Heart right ventricle (tissue), 16 donors: Measurements from ENCODE around the gene SHBG. TPM values are rescaled to one million over a fixed set of nuclear protein-coding genes. Genes with fewer than 3 reads are reported as not detected.
"Not testable (repeated sequence)": the region's sequence is repeated elsewhere in the genome, so short reads cannot be mapped to it uniquely, and the experiment has no call there.

Experiments used
- ATAC-seq, 8 donors: fragments of 200-7000 bp; cut with Tn5 transposase; one replicate each; pipeline ENCODE4 v1.9.1; 2020; ENCODE audit warnings: mild to moderate bottlenecking in 8 of 8, moderate library complexity in 8 of 8, moderate number of reproducible peaks in 1 of 8
- DNase-seq, 2 donors: peaks; one replicate each; pipeline ENCODE4 v3.0.0-alpha.2; 2020
- H3K27ac ChIP-seq, 10 donors: fragments of 200-600 bp; sonication (generic) in 2 of 10; one replicate each; pipeline versions ENCODE4 v1.5.0 to v1.8.0; 2020 to 2022; ENCODE audit warnings: mild to moderate bottlenecking in 3 of 10
- H3K27me3 ChIP-seq, 7 donors: fragments of 200-600 bp; one replicate each; pipeline ENCODE4 v1.8.0; 2021 to 2022; ENCODE audit warnings: mild to moderate bottlenecking in 2 of 7
- H3K36me3 ChIP-seq, 9 donors: fragments of 200-600 bp; sonication (generic) in 1 of 9; one replicate each; pipeline versions ENCODE4 v1.5.0 to v1.8.0; 2020 to 2022; ENCODE audit warnings: mild to moderate bottlenecking in 2 of 9
- H3K4me1 ChIP-seq, 9 donors: fragments of 200-600 bp; sonication (generic) in 1 of 9; one replicate each; pipeline versions ENCODE4 v1.5.0 to v1.8.0; 2020 to 2022; ENCODE audit warnings: mild to moderate bottlenecking in 4 of 9
- H3K4me3 ChIP-seq, 10 donors: fragments of 200-600 bp; sonication (generic) in 2 of 10; one replicate each; pipeline versions ENCODE4 v1.5.0 to v1.8.0; 2020 to 2022; ENCODE audit warnings: mild to moderate bottlenecking in 7 of 10, moderate library complexity in 2 of 10
- H3K9me3 ChIP-seq, 11 donors: fragments of 200-600 bp in 10 of 11; sonication (generic) in 2 of 11; one replicate each; pipeline versions ENCODE4 v1.5.0 to v1.8.0; 2013 to 2022; ENCODE audit warnings: mild to moderate bottlenecking in 2 of 11, control low read depth in 1 of 11, moderate library complexity in 1 of 11
- WGBS, 2 donors: extraction: QIAGEN DNeasy Blood & Tissue Kit; methylation state at CpG; one replicate each; pipeline ENCODE4 v1.1.7; 2013; ENCODE audit warnings: inconsistent platforms in 1 of 2; 5-methylcytosine and 5-hydroxymethylcytosine counted together
- intact Hi-C, 10 donors: fragments of 100-400 bp; cut with DNase I; formaldehyde crosslinking; loops; one replicate each; pipeline versions ENCODE4 v1.11.1 to v1.14.2; 2022
- polyA plus RNA-seq, 2 donors: library from polyadenylated mRNA; stranded (reverse); fragments of 200-250 nt; gene quantifications; one replicate each; pipeline ENCODE4 v1.2.3, GENCODE V29; 2013
- total RNA-seq, 10 donors: library from RNA; stranded (reverse); fragmentation: NEBNext Ultra II Directional in 3 of 10; extraction: Animal tissue kit (Norgen Biotek cat#: 25700) in 3 of 10; gene quantifications; one replicate each; pipeline versions ENCODE4 v1.2.1 to v1.2.4, GENCODE V29; 2021 to 2023
- TF ChIP-seq, protein P1 (sequence below), 9 donors: fragments of 200-600 bp; sonication (generic) in 2 of 9; IDR thresholded peaks; one replicate each; pipeline versions ENCODE4 v1.5.0 to v1.8.0; 2021 to 2022; ENCODE audit warnings: antibody characterized with exemption in 9 of 9, mild to moderate bottlenecking in 5 of 9, moderate library complexity in 1 of 9
- donor health status: Arrhythmogenic right ventricular cardiomyopathy.
- donor health status: ischemic (EF 13 %, LVEDD 7.1; RV severe dilation, severe dysfunction).
- donor health status: healthy with polysubstance abuse.
- donor health status: DM: no; HTN: yes; CAD: no.
- donor health status: DM: no; HTN: no; CAD: no.
- donor health status: ischemic (EF 25% LVEDD 6.9; RV normal size, moderate dysfunction).
- donor health status: ischemic (EF 25% LVEDD 5.7; RV mildly dilated, moderate dysfunction).
- donor health status: healthy.
- donor health status: DM: yes; HTN: yes; CAD: no.
- donor health status: Ischemic cardiomyopathy.
- donor health status: ischemic (EF 35%, LVEDD 5.7; RV mildly dilated, moderate dysfunction).
- donor health status: nonischemic (EF 11% LVEDD 7.7; RV severe dilation, severe dysfunction).
- donor health status: DM: yes; HTN: yes; CAD: no.
- donor health status: PGD.
- donor health status: ischemic (EF 29% LVEDD 5.4; RV normal size, mild dysfunction).
- donor health status: nonischemic (EF 23%, LVEDD 6.1; RV moderate dilation, normal function).

The SHBG gene
- total and polyA plus RNA-seq, 12 donors = 0.19 to 1.3 (median 0.38) TPM; not detected in 3

DNA sequence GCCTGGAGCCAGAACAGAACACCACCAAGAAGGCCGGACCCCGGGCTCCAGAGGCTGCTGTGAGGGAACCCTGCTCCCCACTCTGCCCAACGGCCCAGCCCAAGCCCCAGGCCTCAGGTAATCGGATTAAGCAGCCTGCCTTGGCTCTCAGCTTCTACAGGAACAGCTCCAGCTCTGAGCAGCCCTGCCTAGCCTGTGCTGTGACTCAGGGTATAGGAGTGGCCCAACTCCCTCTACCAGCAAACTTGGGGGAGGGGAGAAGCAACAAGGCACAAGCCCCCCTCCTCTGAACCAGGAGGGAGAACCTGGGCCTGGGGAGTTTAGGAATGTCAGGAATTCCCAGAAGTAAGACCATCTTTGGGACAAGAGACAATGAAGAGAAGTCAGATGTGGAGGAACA is 39.2 kb upstream of the SHBG start:
- peaks cover 4 to 95% (median 45%) of the 10 kb centered on the region in 9 donors for H3K36me3 ChIP-seq
- no peak for ATAC-seq
- TF ChIP-seq, protein P1, sequence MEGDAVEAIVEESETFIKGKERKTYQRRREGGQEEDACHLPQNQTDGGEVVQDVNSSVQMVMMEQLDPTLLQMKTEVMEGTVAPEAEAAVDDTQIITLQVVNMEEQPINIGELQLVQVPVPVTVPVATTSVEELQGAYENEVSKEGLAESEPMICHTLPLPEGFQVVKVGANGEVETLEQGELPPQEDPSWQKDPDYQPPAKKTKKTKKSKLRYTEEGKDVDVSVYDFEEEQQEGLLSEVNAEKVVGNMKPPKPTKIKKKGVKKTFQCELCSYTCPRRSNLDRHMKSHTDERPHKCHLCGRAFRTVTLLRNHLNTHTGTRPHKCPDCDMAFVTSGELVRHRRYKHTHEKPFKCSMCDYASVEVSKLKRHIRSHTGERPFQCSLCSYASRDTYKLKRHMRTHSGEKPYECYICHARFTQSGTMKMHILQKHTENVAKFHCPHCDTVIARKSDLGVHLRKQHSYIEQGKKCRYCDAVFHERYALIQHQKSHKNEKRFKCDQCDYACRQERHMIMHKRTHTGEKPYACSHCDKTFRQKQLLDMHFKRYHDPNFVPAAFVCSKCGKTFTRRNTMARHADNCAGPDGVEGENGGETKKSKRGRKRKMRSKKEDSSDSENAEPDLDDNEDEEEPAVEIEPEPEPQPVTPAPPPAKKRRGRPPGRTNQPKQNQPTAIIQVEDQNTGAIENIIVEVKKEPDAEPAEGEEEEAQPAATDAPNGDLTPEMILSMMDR (IDR thresholded peaks at IDR 0.05) = no peak
- H3K27me3 ChIP-seq = no peaks in the 10 kb centered on the region
- H3K9me3 ChIP-seq = no peaks in the 10 kb centered on the region
- WGBS, 2 donors = 85% methylated on average over 4 of the region's 4 CpGs
- H3K4me3 ChIP-seq = no peak overlapping the region
- no peak overlapping the region for H3K27ac ChIP-seq
- peaks cover 8 to 35% (median 20%) of the 10 kb centered on the region in 9 donors for H3K4me1 ChIP-seq
- no peak for DNase-seq
- intact Hi-C loops = loop anchor here in 3 of 10 donors (1.0 to 10.0 kb wide), 3 partner anchors 14 to 76 kb away; no protein-coding TSS in a partner anchor

DNA sequence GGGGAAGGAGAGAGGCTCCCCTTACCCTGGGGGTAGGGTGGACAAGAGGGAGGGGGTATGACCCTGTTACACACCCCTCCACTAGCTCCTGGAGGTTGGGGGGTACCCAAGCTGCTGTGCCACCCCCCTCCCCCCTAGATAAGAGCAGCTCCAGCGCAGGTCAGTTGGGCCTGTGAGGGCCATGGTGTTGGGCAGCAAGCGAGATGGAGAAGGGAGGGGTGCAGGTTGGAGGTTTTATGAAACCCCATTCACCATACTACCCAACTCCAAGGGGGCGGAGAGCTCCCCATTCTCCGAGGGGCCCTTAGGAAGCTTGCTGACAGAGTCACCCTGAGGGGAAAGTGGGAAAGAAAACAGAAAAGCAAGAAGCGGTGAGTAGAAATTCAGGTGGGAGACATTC is 38.3 kb upstream of the SHBG start:
- Histone ChIP-seq H3K27ac (no peak overlapping the region), H3K4me3 (no peak overlapping the region), H3K27me3 (no peaks in the 10 kb centered on the region), H3K4me1 (peaks cover 8 to 33% (median 20%) of the 10 kb centered on the region in 9 donors), H3K9me3 (no peaks in the 10 kb centered on the region), H3K36me3 (peaks cover 4 to 98% (median 53%) of the 10 kb centered on the region in 9 donors)
- whole genome bisulfite sequencing, 2 donors = 83 to 92% methylated on average over 5 of the region's 5 CpGs
- TF ChIP-seq, protein P1 (IDR thresholded peaks at IDR 0.05) = no peak
- intact Hi-C loops = loop anchor here in 3 of 10 donors (1.0 to 10.0 kb wide), 3 partner anchors 13 to 77 kb away; no protein-coding TSS in a partner anchor
- no peak for DNase-seq
- ATAC-seq = no peak

DNA sequence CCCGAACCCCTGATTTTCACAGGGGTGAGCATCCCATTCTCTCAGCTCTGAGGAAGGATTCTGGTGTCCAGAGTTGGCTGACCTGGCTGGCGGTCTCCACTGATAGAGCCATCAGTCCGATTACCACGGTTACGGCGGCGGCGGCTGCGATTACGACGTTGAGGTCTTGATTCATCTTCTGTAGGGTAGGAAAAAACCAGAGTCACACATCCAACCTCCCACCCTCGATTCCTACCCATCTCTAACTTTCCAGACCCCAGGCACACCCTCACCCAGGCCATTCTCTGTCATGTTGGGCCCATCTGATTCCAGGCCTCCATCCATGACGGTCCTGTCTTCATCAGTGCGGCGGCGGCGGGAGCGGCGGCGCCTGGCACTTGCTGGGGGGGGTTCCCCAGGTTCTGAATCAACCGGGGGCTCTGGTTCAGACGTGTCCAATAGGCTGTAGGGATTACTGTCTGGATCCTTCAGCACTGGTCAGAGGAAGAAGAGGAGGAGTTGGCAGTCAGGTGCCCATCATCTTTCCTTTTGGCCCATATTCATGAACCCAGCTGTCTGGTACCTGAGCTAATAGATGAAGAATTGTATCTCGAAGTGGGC is 37.4 kb upstream of the SHBG start:
- intact Hi-C loops = loop anchor here in 1 of 10 donors (10.0 kb wide), 1 partner anchor 78 kb away; no protein-coding TSS in a partner anchor
- TF ChIP-seq, protein P1 (IDR thresholded peaks at IDR 0.05) = no peak
- peaks cover 4 to 98% (median 58%) of the 10 kb centered on the region in 9 donors for H3K36me3 ChIP-seq

DNA sequence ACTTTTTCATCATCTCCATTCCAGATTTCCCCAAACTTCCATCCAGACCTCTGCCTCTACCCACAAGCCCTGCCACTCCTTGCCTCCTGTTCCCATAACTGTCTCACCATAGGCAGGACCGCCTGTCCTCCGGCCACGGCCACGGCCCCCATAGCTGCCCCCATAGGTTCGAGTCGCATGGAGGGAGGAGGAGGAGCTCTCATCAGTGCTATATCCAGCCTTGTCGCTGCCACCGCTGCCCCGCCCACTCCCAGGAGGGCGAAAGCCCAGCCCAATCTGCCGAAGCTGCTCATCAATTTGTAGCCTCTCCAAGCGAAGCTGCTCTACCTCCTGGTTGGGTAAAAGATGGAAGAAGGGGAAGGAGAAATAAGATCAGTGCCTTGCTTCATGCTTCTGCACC is 36.6 kb upstream of the SHBG start:
- intact Hi-C loops = loop anchor here in 1 of 10 donors (10.0 kb wide), 1 partner anchor 78 kb away; no protein-coding TSS in a partner anchor
- TF ChIP-seq, protein P1 (IDR thresholded peaks at IDR 0.05) = no peak
- Histone ChIP-seq H3K4me3 (no peak overlapping the region), H3K9me3 (no peaks in the 10 kb centered on the region), H3K36me3 (peaks cover 4 to 96% (median 62%) of the 10 kb centered on the region in 9 donors), H3K27me3 (no peaks in the 10 kb centered on the region), H3K27ac (no peak overlapping the region), H3K4me1 (peaks cover 8 to 16% (median 14%) of the 10 kb centered on the region in 9 donors)
- ATAC-seq = no peak
- DNase-seq = no peak
- whole genome bisulfite sequencing, 2 donors = 78 to 86% methylated on average over 12 of the region's 12 CpGs

More for the DNA sequence above, 37.4 kb upstream of the SHBG start:
- WGBS, 2 donors = 93 to 94% methylated on average over 23 of the region's 23 CpGs
- peaks cover 8 to 24% (median 20%) of the 10 kb centered on the region in 9 donors for H3K4me1 ChIP-seq
- no peaks in the 10 kb centered on the region for H3K27me3 ChIP-seq
- no peaks in the 10 kb centered on the region for H3K9me3 ChIP-seq
- no peak for ATAC-seq
- no peak for DNase-seq
- no peak overlapping the region for H3K27ac ChIP-seq
- H3K4me3 ChIP-seq = no peak overlapping the region

DNA sequence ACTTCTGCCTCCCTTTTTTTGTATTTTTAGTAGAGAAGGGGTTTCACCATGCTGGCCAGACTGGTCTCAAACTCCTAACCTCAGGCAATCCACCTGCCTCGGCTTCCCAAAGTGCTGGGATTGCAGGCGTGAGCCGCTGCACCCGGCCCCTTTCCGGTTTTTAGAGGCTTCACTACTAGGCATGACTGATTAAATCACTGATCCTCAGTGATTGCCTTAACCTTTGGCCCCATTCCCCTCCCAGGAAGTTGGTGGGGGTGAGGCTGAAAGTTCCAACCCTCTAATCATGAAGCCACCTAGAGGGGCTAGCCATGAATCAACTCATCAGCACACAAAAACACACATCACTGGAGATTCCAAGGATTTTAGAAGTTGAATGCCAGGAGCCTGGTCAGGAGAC is 32.4 kb upstream of the SHBG start:
- DNase-seq, H3K27me3 ChIP-seq, ATAC-seq, H3K9me3 ChIP-seq, H3K4me3 ChIP-seq, H3K4me1 ChIP-seq, H3K27ac ChIP-seq: not testable (repeated sequence)
- WGBS, 2 donors = 85 to 89% methylated on average over 5 of the region's 5 CpGs
- peaks cover 15 to 98% (median 87%) of the 10 kb centered on the region in 9 donors for H3K36me3 ChIP-seq
- intact Hi-C loops = loop anchor here in 1 of 10 donors (10.0 kb wide), 1 partner anchor 83 kb away; no protein-coding TSS in a partner anchor
